Duodenal mucosa (tissue), 2 donors: Measurements from ENCODE around the gene HM13.
"Not testable (repeated sequence)": the region's sequence is repeated elsewhere in the genome, so short reads cannot be mapped to it uniquely, and the experiment has no call there.

Experiments used
- H3K27ac ChIP-seq: one replicate; pipeline ENCODE4 v1.7.0; 2013; ENCODE audit warnings: low read depth, low read length
- H3K27me3 ChIP-seq, 2 donors: one replicate each; pipeline ENCODE4 v1.7.0; 2013; ENCODE audit warnings: low read length in 2 of 2, control low read depth in 1 of 2; ENCODE audit not compliant: insufficient read depth in 2 of 2, control insufficient read depth in 1 of 2
- H3K36me3 ChIP-seq, 2 donors: one replicate each; pipeline ENCODE4 v1.7.0; 2013; ENCODE audit warnings: low read length in 2 of 2, control low read depth in 1 of 2; ENCODE audit not compliant: insufficient read depth in 2 of 2, control insufficient read depth in 1 of 2
- H3K4me1 ChIP-seq, 2 donors: one replicate each; pipeline ENCODE4 v1.7.0; 2013; ENCODE audit warnings: low read length in 2 of 2, control low read depth in 1 of 2; ENCODE audit not compliant: insufficient read depth in 2 of 2, control insufficient read depth in 1 of 2
- H3K4me3 ChIP-seq, 2 donors: one replicate each; pipeline ENCODE4 v1.7.0; 2013; ENCODE audit warnings: low read length in 2 of 2, low read depth in 1 of 2
- H3K9ac ChIP-seq, 2 donors: one replicate each; pipeline ENCODE4 v1.7.0; 2013; ENCODE audit warnings: low read length in 2 of 2, low read depth in 1 of 2
- H3K9me3 ChIP-seq, 2 donors: one replicate each; pipeline ENCODE4 v1.7.0; 2013; ENCODE audit warnings: low read length in 2 of 2, control low read depth in 1 of 2; ENCODE audit not compliant: control insufficient read depth in 1 of 2

Gene HM13

DNA sequence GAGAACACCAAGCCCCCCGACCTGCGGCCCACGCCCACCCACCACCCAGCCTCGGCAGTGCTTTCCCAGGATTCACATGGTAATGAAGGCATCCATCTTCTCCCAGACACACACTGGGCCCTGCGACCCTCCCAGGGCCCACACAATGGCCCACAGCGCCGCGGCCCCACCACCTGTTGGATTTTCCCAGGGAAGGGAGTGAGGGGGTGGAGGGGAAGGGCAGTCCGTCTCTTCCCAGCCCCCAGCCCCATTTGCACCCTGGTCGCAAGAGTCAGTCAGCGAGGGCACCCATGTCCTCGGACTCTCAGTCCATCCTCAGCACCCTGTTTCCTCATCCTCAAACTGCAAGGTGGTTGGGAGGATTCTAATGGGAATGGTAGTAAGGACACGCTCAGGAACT is 67.1 kb downstream of the HM13 start:
- no peak overlapping the region for H3K27ac ChIP-seq
- H3K9me3 ChIP-seq: no peaks in the 10 kb centered on the region
- no peak overlapping the region for H3K4me3 ChIP-seq
- no peak overlapping the region for H3K9ac ChIP-seq
- H3K36me3 ChIP-seq: no peaks in the 10 kb centered on the region
- H3K27me3 ChIP-seq: no peaks in the 10 kb centered on the region
- H3K4me1 ChIP-seq: no peaks in the 10 kb centered on the region

DNA sequence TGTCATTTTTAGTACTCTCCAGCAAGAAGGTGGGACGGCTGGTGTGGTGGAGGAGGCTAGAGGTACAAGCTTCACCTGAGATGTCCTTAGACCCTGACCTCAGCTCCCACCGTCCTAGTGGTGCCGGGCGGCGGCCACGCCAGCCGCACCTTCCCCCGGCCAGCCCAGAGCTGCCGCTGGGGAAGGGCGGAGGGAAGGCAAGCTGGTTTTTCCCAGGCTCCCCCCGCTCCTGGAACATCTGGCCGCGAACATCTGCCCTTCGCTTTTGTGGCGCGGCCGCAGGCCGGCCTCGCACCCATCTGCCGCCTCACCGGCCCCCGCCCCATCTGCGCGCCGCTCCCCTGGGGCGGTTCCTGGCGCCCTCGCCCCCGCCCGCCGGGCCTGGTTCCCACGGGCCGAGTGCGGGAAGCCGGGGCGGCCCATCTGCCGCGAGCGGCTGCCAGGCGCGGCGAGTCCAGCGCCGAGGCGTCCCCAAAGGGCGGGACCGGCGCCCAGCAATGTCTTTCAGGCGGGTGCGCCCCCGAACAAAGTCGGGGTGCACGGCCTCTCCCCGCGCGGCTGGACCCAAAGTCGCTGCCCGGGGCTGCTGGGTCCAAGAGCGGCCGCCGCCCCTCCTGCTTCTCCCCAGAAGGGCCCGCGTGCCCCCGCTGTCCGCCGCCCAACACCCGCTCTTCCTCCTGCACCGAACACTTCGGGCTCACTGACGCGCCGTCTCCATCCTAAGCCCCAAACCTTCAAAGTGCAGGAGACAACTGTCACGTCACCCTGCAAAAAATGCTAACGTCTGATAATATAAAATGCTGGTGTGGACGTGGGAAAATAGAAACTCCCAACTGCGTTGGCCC is 73.5 kb downstream of the HM13 start:
- Histone ChIP-seq H3K27me3 (no peaks in the 10 kb centered on the region), H3K9ac (peak overlapping the region; percentile 65 to 72), H3K4me3 (peak overlapping the region; percentile 69 to 70), H3K27ac (peak overlapping the region; percentile 32), H3K9me3 (no peaks in the 10 kb centered on the region), H3K4me1 (peaks cover 4% of the 10 kb centered on the region in 2 donors), H3K36me3 (no peaks in the 10 kb centered on the region)

DNA sequence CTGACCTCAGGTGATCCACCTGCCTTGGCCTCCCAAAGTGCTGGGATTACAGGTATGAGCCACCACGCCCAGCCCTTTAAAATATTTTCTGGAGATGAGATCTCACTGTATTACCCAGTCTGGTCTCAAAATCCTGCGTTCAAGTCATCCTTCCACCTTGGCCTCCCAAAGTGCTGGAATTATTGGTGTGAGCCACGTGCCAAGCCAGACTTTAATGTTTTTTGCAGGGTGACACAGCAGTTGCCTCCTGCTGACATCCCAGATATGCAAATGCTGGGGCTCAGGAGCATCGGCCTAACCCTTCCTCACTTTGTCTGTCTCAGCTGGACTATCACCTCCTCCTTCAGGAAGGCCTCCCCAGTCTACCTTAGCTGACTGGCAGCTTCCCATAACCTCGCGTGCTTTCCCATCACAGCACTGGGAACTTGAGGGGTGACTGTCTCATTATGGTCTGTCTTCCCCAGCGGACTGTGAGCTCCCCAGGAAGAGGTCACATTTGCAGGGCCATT is 76.5 kb downstream of the HM13 start:
- no peak overlapping the region for H3K27ac ChIP-seq
- H3K27me3 ChIP-seq: no peaks in the 10 kb centered on the region
- no peak overlapping the region for H3K4me3 ChIP-seq
- no peaks in the 10 kb centered on the region for H3K9me3 ChIP-seq
- H3K9ac ChIP-seq: no peak overlapping the region
- no peaks in the 10 kb centered on the region for H3K36me3 ChIP-seq
- peaks cover 20 to 24% of the 10 kb centered on the region in 2 donors for H3K4me1 ChIP-seq

DNA sequence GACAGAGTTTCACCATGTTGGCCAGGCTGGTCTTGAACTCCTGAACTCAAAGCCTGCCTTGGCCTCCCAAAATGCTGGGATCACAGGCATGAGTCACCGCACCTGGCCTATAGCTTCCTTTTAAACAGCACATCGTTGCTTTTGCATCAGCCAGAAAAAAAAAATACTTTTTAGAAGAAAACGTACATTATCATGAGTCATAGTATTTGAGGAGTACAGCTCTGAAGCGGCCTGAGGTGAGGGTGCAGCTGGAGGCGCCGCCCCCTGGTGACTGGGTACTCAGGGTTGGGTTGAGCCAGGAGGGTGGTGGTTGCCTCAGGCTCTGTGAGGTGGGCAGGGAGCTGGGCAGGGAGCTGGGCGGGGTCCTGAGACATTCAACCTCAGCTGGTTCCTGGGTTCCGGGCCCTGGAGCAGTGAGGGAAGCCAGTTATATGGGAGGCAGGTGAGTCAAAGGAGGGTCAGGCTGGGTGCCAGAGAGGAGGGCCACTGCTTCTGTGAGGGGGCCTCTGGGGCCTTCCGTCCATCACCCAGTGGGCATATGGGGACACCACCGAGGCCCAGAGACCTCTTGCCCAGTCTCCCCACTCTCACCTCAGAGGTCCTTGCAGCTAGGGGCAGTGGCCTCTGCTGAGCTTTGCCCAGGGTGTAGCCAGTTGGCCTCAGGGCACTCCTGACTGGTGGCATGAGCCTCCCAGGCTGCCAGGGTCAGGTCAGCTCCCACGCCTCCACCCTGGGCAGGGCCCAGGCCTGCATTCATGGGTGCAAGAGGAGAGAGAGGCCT is 79.2 kb downstream of the HM13 start:
- H3K27me3 ChIP-seq: no peaks in the 10 kb centered on the region
- H3K9me3 ChIP-seq: no peaks in the 10 kb centered on the region
- H3K36me3 ChIP-seq: no peaks in the 10 kb centered on the region
- peaks cover 27 to 34% of the 10 kb centered on the region in 2 donors for H3K4me1 ChIP-seq
- peak overlapping the region in 1 of 2 donors; percentile 13 for H3K4me3 ChIP-seq
- H3K27ac ChIP-seq: peak overlapping the region; percentile 93
- peak overlapping the region; percentile 45 to 51 for H3K9ac ChIP-seq

DNA sequence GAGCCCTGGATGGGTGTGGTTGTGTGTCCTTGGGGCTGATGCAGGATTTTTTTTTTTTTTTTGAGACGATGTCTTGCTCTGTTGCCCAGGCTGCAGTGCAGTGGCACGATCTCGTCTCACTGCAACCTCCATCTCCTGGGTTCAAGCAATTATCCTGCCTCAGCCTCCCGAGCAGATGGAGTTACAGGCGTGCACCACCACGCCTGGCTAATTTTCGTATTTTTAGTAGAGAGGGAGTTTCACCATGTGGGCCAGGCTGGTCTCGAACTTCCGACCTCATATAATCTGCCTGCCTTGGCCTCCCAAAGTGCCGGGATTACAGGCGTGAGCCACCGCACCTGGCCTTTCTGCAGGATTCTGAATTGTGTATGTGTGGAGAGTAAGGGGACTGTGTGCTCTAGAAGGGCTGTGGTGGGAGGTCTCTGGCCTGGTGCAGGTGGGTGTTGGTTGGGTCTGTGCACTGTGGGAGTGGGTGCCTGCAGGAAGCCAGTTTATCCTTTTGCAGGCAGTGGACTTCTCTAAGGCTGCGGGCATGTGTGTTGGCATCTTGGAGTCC is 79.8 kb downstream of the HM13 start:
- Histone ChIP-seq H3K4me3 (peak overlapping the region; percentile 45 to 52), H3K9ac (peak overlapping the region; percentile 16 to 45), H3K36me3 (no peaks in the 10 kb centered on the region), H3K27me3 (no peaks in the 10 kb centered on the region), H3K4me1 (peaks cover 27 to 34% of the 10 kb centered on the region in 2 donors), H3K27ac (peak overlapping the region; percentile 93), H3K9me3 (no peaks in the 10 kb centered on the region)

DNA sequence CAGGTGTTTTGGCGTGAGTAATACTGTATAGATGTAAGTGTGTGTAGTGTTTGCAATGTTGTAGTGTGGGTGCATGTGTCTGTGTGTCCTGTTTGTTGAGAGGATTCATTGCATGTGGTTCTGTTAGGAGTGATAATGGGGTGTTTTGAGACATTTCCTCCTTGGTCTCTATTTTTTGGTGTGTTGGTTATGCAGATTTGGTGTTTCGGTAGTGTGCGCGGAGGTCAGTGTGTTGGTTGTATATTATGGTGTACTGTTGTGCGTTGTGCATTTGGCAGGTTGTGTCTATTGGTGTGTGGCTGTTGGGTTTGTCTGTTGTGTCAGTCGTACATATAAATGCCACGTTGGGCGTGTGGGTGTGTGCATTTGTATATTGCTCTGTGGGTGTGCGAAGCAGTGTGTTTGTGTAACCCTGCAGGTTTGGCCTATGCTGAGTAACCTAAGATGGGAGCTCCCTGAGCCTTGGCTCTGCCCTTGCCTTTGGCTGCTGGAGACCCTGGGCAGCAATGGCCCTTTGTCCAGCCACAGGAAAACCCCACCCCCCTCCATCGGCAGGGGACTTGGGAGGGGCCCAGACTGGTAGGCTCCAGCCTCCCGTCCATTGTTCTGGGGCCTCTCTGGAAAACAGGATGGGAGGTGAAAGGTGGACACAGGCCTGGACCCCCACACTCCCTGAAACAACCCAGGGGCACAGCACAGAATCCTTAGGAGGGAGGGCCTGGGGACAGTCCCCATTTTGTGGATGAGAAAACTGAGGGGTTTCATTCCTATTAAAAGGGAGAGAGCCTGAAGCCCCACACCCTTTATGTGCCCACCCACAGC is 80.5 kb downstream of the HM13 start:
- H3K9ac ChIP-seq: peak overlapping the region; percentile 35 to 45
- H3K9me3 ChIP-seq: no peaks in the 10 kb centered on the region
- peaks cover 27 to 34% of the 10 kb centered on the region in 2 donors for H3K4me1 ChIP-seq
- no peaks in the 10 kb centered on the region for H3K36me3 ChIP-seq
- peak overlapping the region; percentile 45 to 52 for H3K4me3 ChIP-seq
- peak overlapping the region; percentile 93 for H3K27ac ChIP-seq
- H3K27me3 ChIP-seq: no peaks in the 10 kb centered on the region

DNA sequence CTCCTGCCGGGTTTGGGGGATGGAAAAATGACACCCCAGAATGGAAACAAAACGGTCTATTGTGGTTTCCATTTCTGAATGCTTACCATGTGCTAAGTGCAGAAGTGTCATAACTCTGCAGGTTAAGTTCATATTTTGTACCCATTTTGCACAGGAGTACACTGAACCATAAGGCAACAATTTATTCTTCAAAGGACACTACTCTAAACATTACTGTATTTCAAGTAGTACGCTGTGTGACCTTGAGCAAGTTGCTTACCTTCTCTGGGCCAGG is 81.1 kb downstream of the HM13 start:
- no peaks in the 10 kb centered on the region for H3K36me3 ChIP-seq
- no peaks in the 10 kb centered on the region for H3K27me3 ChIP-seq
- no peaks in the 10 kb centered on the region for H3K9me3 ChIP-seq
- H3K27ac ChIP-seq: peak overlapping the region; percentile 76
- H3K9ac ChIP-seq: peak overlapping the region; percentile 35 to 62
- peak overlapping the region in 1 of 2 donors; percentile 16 for H3K4me3 ChIP-seq
- peaks cover 27 to 34% of the 10 kb centered on the region in 2 donors for H3K4me1 ChIP-seq

DNA sequence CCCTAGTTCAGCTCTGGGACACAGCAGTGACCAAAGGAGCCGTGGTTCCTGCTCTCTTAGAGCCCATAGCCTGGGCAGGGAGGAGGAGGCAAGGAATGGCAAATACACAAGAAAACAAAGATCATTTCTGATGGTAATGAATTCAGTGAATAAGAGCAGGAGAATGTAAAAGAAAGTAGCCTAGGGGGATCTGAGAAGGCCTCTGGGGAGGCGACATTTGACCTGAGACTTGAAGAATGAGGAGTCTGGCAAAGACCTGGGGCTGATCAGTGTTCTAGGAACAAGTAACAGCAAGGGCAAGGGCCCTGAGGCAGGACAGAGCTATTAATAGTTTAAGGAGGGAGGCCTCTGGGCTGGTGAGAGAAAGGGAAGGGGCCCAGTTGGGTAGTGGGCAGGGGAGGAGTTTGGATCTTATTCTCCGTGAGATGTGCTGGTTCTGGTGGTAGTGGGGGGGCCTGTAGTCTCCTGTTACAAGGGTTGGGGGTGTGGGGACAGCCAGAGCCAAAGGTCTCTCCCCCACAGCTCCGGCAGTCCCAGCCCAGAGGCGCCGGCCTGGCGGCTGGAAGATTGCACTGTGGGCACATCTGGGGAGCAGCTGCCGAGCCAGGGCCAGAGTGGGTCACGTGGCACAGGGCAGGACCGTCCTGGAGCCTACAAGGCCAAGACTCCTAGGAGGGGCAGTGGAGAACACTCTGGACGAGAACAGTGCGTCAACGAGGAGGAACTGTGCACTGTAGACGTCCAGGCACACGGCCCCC is 81.6 kb downstream of the HM13 start:
- Histone ChIP-seq H3K27me3 (no peaks in the 10 kb centered on the region), H3K9ac (peak overlapping the region; percentile 43 to 62), H3K4me1 (peaks cover 27 to 34% of the 10 kb centered on the region in 2 donors), H3K4me3 (peak overlapping the region; percentile 16 to 25), H3K9me3 (no peaks in the 10 kb centered on the region), H3K27ac (peak overlapping the region; percentile 76), H3K36me3 (no peaks in the 10 kb centered on the region)

DNA sequence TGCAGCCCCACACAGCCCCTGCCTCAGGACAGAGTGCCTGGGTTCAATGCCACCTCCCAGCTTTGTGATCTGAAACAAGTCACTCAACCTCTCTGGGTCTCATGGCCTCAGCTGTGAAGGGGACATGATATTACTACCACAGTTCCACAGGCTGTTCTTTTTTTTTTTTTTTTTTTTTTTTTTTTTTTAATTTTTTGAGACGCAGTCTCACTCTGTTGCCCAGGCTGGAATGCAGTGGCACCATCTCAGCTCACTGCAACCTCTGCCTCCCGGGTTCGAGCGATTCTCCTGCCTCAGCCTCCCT is 82.1 kb downstream of the HM13 start:
- H3K27me3 ChIP-seq, H3K36me3 ChIP-seq, H3K9me3 ChIP-seq, H3K4me3 ChIP-seq: not testable (repeated sequence)
- peak overlapping the region; percentile 76 for H3K27ac ChIP-seq
- peak overlapping the region; percentile 43 to 62 for H3K9ac ChIP-seq
- peaks cover 27 to 34% of the 10 kb centered on the region in 2 donors for H3K4me1 ChIP-seq
